ENCODE results near the gene AGO1.

AGO1 gene

DNA sequence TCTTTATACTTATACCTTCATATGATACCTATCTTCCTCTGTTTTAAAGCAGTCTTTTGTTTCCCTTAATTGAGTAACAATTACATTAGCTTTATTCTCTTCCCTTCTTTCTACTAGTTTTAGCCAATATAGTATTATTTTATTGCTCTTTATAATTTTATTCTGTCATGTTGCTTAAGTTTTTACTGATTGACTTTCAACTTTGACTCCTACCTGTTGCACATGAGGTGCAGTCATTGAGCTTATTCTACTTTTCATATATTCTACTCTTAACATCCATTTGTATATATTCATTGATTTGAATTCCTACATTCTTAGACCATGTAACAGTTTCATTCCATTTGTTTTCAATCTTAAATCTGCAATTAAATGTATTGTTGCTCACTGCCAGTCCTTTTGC, 97.1 kb downstream of the AGO1 start:
- DNase-seq (ENCODE audit: low spot score): no peak
- TF ChIP-seq, protein P1, sequence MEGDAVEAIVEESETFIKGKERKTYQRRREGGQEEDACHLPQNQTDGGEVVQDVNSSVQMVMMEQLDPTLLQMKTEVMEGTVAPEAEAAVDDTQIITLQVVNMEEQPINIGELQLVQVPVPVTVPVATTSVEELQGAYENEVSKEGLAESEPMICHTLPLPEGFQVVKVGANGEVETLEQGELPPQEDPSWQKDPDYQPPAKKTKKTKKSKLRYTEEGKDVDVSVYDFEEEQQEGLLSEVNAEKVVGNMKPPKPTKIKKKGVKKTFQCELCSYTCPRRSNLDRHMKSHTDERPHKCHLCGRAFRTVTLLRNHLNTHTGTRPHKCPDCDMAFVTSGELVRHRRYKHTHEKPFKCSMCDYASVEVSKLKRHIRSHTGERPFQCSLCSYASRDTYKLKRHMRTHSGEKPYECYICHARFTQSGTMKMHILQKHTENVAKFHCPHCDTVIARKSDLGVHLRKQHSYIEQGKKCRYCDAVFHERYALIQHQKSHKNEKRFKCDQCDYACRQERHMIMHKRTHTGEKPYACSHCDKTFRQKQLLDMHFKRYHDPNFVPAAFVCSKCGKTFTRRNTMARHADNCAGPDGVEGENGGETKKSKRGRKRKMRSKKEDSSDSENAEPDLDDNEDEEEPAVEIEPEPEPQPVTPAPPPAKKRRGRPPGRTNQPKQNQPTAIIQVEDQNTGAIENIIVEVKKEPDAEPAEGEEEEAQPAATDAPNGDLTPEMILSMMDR (IDR thresholded peaks at IDR 0.05; ENCODE audit: borderline replicate concordance, control extremely low read depth, extremely low read depth, insufficient read depth, missing control alignments): no peak
- in situ Hi-C loops (cut with MboI; ENCODE audit: low sequenced_read_pairs, unreplicated experiment): no loop called here
